Ammon's horn (tissue), 1 donor: ENCODE measurements around the gene USHBP1.
"Not testable (repeated sequence)": the region's sequence is repeated elsewhere in the genome, so short reads cannot be mapped to it uniquely, and the experiment has no call there.

Experiments
- DNase-seq: peaks from one replicate; pipeline ENCODE4 v3.0.0-alpha.2; 2016; ENCODE audit warnings: low spot score

USHBP1 gene

GRCh38 chr19:17296273-17296672 is 31.7 kb upstream of the USHBP1 start:
- DNase-seq: no peak

- not testable (repeated sequence) for DNase-seq
Observed at GRCh38 chr19:17295551-17295950, 31.0 kb upstream of the USHBP1 start.

- no peak for DNase-seq
Observed at GRCh38 chr19:17294051-17294891, 29.7 kb upstream of the USHBP1 start.

- DNase-seq: no peak
Observed at GRCh38 chr19:17293605-17294004, 29.1 kb upstream of the USHBP1 start.

GRCh38 chr19:17292301-17293074 is 27.9 kb upstream of the USHBP1 start:
- DNase-seq: peak; percentile 77

- DNase-seq: no peak
Observed at GRCh38 chr19:17289489-17289888, 24.9 kb upstream of the USHBP1 start.

- no peak for DNase-seq
Observed at GRCh38 chr19:17286752-17287151, 22.2 kb upstream of the USHBP1 start.

- no peak for DNase-seq
Observed at GRCh38 chr19:17286263-17286662, 21.7 kb upstream of the USHBP1 start.

- DNase-seq: no peak
Observed at GRCh38 chr19:17285415-17286135, 21.0 kb upstream of the USHBP1 start.

- no peak for DNase-seq
Observed at GRCh38 chr19:17283504-17283996, 19.0 kb upstream of the USHBP1 start.

GRCh38 chr19:17282488-17283125 is 18.1 kb upstream of the USHBP1 start:
- DNase-seq: peak; percentile 78

GRCh38 chr19:17281391-17282304 is 17.1 kb upstream of the USHBP1 start, which contains the start of gene ANKLE1:
ANKLE1 (plus strand) TSS chr19:17281901; CDS start chr19:17281921, 20 bp downstream.
- no peak for DNase-seq

GRCh38 chr19:17279436-17279835 is 14.9 kb upstream of the USHBP1 start:
- no peak for DNase-seq

GRCh38 chr19:17275441-17276175 is 11.1 kb upstream of the USHBP1 start:
- DNase-seq: no peak

- not testable (repeated sequence) for DNase-seq
Observed at GRCh38 chr19:17274892-17275291, 10.3 kb upstream of the USHBP1 start.

GRCh38 chr19:17268754-17269153 is 4.2 kb upstream of the USHBP1 start:
- DNase-seq: no peak

- DNase-seq: peak; percentile 99
Observed at GRCh38 chr19:17266975-17267788, 2.6 kb upstream of the USHBP1 start, which contains the start of gene BABAM1. BABAM1 (plus strand) TSS chr19:17267443; CDS start chr19:17268807, 1,364 bp downstream.

GRCh38 chr19:17266589-17266974 is 2.0 kb upstream of the USHBP1 start:
- DNase-seq: no peak

GRCh38 chr19:17266026-17266425 is 1.5 kb upstream of the USHBP1 start:
- DNase-seq: no peak
